Omental fat pad (tissue), 4 donors: ENCODE measurements around the gene CNMD. TPM values are rescaled to one million over a fixed set of nuclear protein-coding genes. Genes with fewer than 3 reads are reported as not detected.
"Not testable (repeated sequence)": the region's sequence is repeated elsewhere in the genome, so short reads cannot be mapped to it uniquely, and the experiment has no call there.

ENCODE experiments used
- ATAC-seq: fragments of 150-250 bp; one replicate; pipeline ENCODE4 v1.9.1; 2016; ENCODE audit warnings: mild to moderate bottlenecking, moderate library complexity; ENCODE audit not compliant: low FRiP score
- DNase-seq: peaks from one replicate; pipeline ENCODE4 v3.0.0-alpha.2; 2019; ENCODE audit warnings: low spot score
- total RNA-seq, 4 donors: library from RNA; depleted of rRNA; stranded (reverse); fragments of >200 nt; gene quantifications; one replicate each; pipeline ENCODE4 v1.1.0, GENCODE V29; 2016
- TF ChIP-seq, protein P1 (sequence below), 3 donors: fragments of 450-650 bp; IDR thresholded peaks; one replicate each; pipeline ENCODE4 v1.5.1; 2016 to 2017; ENCODE audit warnings: antibody characterized with exemption in 3 of 3, mild to moderate bottlenecking in 3 of 3, moderate library complexity in 2 of 3

The CNMD gene
- total RNA-seq, 4 donors from 2014 or later: not detected

DNA sequence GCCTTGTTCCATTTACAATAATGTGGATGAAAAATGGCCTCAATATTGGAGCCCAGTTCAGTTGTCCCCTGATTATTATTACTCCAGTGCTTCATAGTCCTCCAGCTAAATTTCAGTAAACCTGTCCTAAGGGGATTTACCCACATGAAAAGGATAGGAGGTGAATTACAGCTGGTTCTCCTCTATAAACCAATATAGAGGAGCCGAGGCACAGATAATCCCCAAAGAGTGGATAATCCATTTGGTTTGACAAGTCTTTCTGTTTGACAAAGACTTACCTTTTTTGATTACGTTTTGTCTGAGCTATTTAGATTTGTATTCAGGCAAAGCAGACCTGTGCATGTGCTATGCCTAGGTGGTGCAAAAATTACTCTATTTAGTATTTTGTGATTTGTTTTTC is 2.7 kb downstream of the CNMD start:
- TF ChIP-seq, protein P1, sequence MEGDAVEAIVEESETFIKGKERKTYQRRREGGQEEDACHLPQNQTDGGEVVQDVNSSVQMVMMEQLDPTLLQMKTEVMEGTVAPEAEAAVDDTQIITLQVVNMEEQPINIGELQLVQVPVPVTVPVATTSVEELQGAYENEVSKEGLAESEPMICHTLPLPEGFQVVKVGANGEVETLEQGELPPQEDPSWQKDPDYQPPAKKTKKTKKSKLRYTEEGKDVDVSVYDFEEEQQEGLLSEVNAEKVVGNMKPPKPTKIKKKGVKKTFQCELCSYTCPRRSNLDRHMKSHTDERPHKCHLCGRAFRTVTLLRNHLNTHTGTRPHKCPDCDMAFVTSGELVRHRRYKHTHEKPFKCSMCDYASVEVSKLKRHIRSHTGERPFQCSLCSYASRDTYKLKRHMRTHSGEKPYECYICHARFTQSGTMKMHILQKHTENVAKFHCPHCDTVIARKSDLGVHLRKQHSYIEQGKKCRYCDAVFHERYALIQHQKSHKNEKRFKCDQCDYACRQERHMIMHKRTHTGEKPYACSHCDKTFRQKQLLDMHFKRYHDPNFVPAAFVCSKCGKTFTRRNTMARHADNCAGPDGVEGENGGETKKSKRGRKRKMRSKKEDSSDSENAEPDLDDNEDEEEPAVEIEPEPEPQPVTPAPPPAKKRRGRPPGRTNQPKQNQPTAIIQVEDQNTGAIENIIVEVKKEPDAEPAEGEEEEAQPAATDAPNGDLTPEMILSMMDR (IDR thresholded peaks at IDR 0.05): no peak
- no peak for DNase-seq
- no peak for ATAC-seq

DNA sequence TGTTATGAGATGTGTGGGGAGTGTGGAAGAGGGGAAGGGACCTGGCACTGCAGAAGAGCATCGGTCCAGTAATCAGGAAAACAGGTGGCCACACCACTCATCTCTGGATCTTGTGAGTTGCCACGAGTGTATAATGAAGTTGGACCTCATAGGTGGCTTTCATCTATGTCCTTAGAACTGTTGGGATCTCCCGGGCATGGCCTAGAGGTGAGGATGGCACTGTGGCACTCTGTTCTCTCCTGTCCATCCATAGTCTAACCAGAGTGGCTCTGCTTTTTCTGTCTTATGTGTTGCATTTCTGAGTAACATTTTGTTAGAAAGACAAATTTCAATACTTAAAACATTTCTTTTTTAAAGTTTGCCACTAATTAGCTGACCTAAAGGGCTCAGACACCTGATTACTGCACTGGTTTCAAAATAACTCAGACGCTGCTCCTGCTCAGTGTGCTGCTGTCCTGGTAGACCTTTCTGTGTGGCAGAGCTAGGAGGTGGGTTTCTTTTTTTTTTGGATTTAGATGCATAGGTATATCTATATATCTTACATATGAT is 5.5 kb downstream of the CNMD start:
- TF ChIP-seq, protein P1 (IDR thresholded peaks at IDR 0.05): no peak

DNA sequence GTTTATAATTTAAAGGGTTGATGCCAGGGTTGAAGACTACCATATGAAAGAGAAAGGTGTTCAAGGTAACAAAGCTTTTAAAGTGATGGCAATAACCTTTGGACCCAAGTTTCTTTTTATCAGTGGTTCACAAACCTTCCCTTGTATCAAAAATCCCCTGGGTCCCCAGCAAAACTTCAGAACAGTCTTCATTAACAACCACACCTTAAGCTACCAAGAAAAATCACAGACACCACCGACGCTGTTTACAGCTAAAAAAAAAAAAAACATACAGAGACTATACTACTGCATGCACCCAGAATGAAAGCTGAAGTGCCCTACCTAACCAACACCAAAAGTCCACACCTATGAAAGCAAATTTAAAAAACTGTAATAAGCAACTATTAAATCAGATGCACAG is 13.4 kb downstream of the CNMD start:
- ATAC-seq (no peak), DNase-seq (no peak)
- TF ChIP-seq, protein P1 (IDR thresholded peaks at IDR 0.05): no peak

More for the DNA sequence above, 5.5 kb downstream of the CNMD start:
- ATAC-seq: no peak
- DNase-seq: no peak

DNA sequence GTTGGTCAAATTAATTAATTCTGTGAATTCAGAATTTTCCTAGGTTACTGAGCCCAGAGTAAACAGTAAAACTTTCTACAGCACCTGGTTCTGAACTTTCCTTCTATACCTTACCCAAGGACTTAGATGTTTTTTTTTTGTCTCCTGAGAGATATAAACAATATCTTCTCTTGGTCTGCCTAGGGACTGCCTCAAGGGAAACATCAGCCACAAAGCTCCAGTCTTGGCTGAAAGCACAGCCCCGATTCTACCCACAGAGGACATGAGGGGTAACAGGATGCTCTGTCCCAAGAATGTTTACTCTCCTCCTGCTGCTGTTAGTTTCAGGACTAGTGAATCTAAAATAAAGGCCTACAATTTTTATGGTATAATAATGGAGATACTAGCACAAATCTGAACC is 14.3 kb downstream of the CNMD start:
- DNase-seq: no peak
- no peak for ATAC-seq
- TF ChIP-seq, protein P1 (IDR thresholded peaks at IDR 0.05): no peak

DNA sequence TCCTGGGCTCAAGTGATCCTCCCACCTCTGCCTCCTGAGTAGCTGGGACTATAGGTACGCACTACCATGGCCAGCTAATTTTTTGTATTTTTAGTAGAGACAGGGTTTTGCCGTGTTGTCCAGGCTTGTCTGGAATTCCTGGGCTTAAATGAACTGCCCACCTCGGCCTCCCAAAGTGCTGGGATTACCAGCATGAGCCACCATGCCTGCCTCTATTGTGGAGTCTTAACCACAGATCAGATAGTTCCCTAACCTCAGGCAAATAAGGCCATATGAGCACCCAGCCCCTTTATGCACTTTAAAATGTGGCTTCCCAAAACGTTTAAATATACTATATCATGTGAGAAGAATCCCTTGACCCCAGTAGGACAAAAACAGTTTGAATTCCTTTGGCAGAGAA is 16.4 kb downstream of the CNMD start:
- DNase-seq (no peak), ATAC-seq (no peak)
- TF ChIP-seq, protein P1 (IDR thresholded peaks at IDR 0.05): no peak

DNA sequence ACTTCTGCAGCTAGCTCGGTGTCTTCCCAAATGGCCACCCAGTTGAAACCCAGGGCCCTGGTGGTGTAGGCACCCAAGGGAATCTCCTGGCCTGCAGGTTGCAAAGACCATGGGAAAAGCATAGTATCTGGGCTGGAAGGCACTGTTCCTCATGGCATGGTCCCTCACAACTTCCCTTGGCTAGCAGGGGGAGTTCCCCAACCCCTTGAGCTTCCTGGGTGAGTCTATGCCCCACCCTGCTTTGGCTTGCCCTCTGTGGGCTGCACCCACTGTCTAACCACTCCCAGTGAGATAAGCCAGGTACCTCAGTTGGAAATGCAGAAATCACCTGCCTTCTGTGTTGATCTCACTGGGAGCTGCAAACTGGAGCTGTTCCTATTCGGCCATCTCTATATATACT is 18.3 kb downstream of the CNMD start:
- not testable (repeated sequence) for DNase-seq, ATAC-seq

DNA sequence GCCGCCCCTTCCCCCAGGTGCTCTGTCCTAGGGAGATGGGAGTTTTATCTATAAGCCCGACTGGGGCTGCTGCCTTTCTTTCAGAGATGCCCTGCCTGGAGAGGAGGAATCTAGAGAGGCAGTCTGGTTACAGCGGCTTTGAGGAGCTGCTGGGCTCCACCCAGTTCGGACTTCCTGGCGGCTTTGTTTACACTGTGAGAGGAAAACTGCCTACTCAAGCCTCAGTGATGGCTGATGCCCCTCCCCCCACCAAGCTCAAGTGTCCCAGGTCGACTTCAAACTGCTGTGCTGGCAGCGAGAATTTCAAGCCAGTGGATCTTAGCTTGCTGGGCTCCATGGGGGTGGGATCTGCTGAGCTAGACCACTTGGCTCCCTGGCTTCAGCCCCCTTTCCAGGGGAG is 18.7 kb downstream of the CNMD start:
- not testable (repeated sequence) for ATAC-seq, DNase-seq

DNA sequence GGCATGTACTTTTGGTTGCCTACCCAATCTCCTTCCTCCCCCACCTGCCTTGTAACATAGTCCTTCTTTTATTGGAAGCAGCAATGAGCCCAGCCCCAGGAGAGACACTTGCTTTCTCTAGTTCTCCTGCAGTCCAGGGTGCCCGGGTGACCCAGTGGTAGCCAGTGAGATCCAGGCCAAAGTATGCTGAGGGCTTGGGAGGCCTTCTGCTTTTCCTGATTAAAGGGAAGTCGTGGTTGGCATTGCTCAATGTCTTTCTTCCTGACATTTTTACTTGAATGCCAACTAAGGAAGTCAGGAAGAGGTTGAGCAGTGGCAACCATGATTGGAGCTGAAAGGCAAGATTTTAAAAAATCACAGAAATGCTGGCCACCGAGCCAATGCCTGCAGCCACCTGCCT is 25.7 kb downstream of the CNMD start:
- no peak for ATAC-seq
- DNase-seq: no peak
- TF ChIP-seq, protein P1 (IDR thresholded peaks at IDR 0.05): no peak
